WTC11 (cell line): ENCODE data around the gene SPINK2. TPM values are rescaled to one million over a fixed set of nuclear protein-coding genes. Genes with fewer than 3 reads are reported as not detected.

Source experiments
- ATAC-seq: fragments of 200-7000 bp; cut with Tn5 transposase; 2 replicates; pipeline ENCODE4 v1.10.0; 2021; ENCODE audit warnings: mild to moderate bottlenecking, moderate library complexity
- CTCF ChIA-PET: fragments of 300-600 bp; sonication (Branson Sonifier 250); formaldehyde crosslinking; loops from one replicate; lab custom pipeline; 2021; ENCODE audit warnings: antibody characterized with exemption; lab: Charles Lee
- POLR2A ChIA-PET: fragments of 350-600 bp; sonication (Branson Sonifier 250); formaldehyde crosslinking; loops from one replicate; lab custom pipeline; 2021; ENCODE audit warnings: antibody characterized with exemption; lab: Charles Lee
- DNase-seq: peaks from one replicate; pipeline ENCODE4 v3.0.0; 2021; ENCODE audit warnings: low spot score
- H3K27ac Mint-ChIP-seq: 2 replicates; pipeline ENCODE4 v1.8.0; 2021; ENCODE audit warnings: mixed read lengths
- H3K27me3 Mint-ChIP-seq: 2 replicates; pipeline ENCODE4 v1.8.0; 2021; ENCODE audit warnings: low read depth, mild to moderate bottlenecking, moderate library complexity, mixed read lengths
- H3K36me3 Mint-ChIP-seq: 2 replicates; pipeline ENCODE4 v1.8.0; 2021; ENCODE audit warnings: mixed read lengths
- H3K4me1 Mint-ChIP-seq: 2 replicates; pipeline ENCODE4 v1.8.0; 2022; ENCODE audit warnings: mixed read lengths
- H3K4me3 Mint-ChIP-seq: 2 replicates; pipeline ENCODE4 v1.8.0; 2021; ENCODE audit warnings: mild to moderate bottlenecking, moderate library complexity, mixed read lengths
- H3K9me3 Mint-ChIP-seq: 2 replicates; pipeline ENCODE4 v1.8.0; 2021; ENCODE audit warnings: mixed read lengths
- AR ChIP-seq: fragments of 250-450 bp; sonication (Bioruptor Pico); IDR thresholded peaks from 2 replicates; pipeline ENCODE4 v1.9.0; 2021; ENCODE audit warnings: mild to moderate bottlenecking
- ARID4B ChIP-seq: sonication (generic); formaldehyde crosslinking; IDR thresholded peaks from 2 replicates; pipeline ENCODE4 v1.8.0; 2023; ENCODE audit warnings: missing genetic modification reagents, mild to moderate bottlenecking, borderline replicate concordance
- CREM ChIP-seq: sonication (generic); formaldehyde crosslinking; IDR thresholded peaks from 2 replicates; pipeline ENCODE4 v1.8.1; 2022; ENCODE audit warnings: mild to moderate bottlenecking, missing genetic modification reagents, moderate library complexity
- E2F5 ChIP-seq: sonication (generic); formaldehyde crosslinking; IDR thresholded peaks from 2 replicates; pipeline ENCODE4 v1.8.1; 2022; ENCODE audit warnings: mild to moderate bottlenecking, moderate library complexity, missing genetic modification reagents
- ETV6 ChIP-seq: sonication (generic); formaldehyde crosslinking; IDR thresholded peaks from 2 replicates; pipeline ENCODE4 v1.8.1; 2022; ENCODE audit warnings: mild to moderate bottlenecking, missing genetic modification reagents
- FOXJ3 ChIP-seq: sonication (generic); formaldehyde crosslinking; IDR thresholded peaks from 2 replicates; pipeline ENCODE4 v1.9.0; 2021; ENCODE audit warnings: missing genetic modification reagents, mild to moderate bottlenecking, borderline replicate concordance
- FOXP1 ChIP-seq: sonication (generic); formaldehyde crosslinking; IDR thresholded peaks from 2 replicates; pipeline ENCODE4 v1.8.0; 2022; ENCODE audit warnings: missing genetic modification reagents, mild to moderate bottlenecking, moderate library complexity, borderline replicate concordance
- FOXP4 ChIP-seq: sonication (generic); formaldehyde crosslinking; IDR thresholded peaks from 2 replicates; pipeline ENCODE4 v1.8.0; 2022; ENCODE audit warnings: mild to moderate bottlenecking, missing genetic modification reagents
- GABPB1 ChIP-seq: sonication (generic); formaldehyde crosslinking; IDR thresholded peaks from 2 replicates; pipeline ENCODE4 v1.8.1; 2023; ENCODE audit warnings: mild to moderate bottlenecking, missing genetic modification reagents
- IRF1 ChIP-seq: sonication (generic); formaldehyde crosslinking; IDR thresholded peaks from 2 replicates; pipeline ENCODE4 v1.8.0; 2023; ENCODE audit warnings: missing genetic modification reagents
- IRF2 ChIP-seq: sonication (generic); formaldehyde crosslinking; IDR thresholded peaks from 2 replicates; pipeline ENCODE4 v1.8.0; 2022; ENCODE audit warnings: low read depth, missing genetic modification reagents, borderline replicate concordance
- NFATC4 ChIP-seq: fragments of 250-450 bp; sonication (Bioruptor Pico); IDR thresholded peaks from 2 replicates; pipeline ENCODE4 v1.9.0; 2021; ENCODE audit warnings: mild to moderate bottlenecking
- PRRX2 ChIP-seq: fragments of 250-450 bp; sonication (Bioruptor Pico); IDR thresholded peaks from 2 replicates; pipeline ENCODE4 v1.8.0; 2021; ENCODE audit warnings: mild to moderate bottlenecking
- SP1 ChIP-seq: sonication (generic); formaldehyde crosslinking; conservative IDR thresholded peaks from 2 replicates; pipeline ENCODE4 v1.8.1; 2022; ENCODE audit warnings: missing genetic modification reagents
- TCF7 ChIP-seq: sonication (generic); formaldehyde crosslinking; IDR thresholded peaks from 2 replicates; pipeline ENCODE4 v1.8.0; 2022; ENCODE audit warnings: mild to moderate bottlenecking, low read depth, missing genetic modification reagents, moderate library complexity
- TP53 ChIP-seq: sonication (generic); formaldehyde crosslinking; IDR thresholded peaks from 2 replicates; pipeline ENCODE4 v1.8.1; 2023; ENCODE audit warnings: mild to moderate bottlenecking, missing genetic modification reagents
- ZBTB43 ChIP-seq: sonication (generic); formaldehyde crosslinking; IDR thresholded peaks from 2 replicates; pipeline ENCODE4 v1.8.1; 2023; ENCODE audit warnings: mild to moderate bottlenecking, missing genetic modification reagents
- ZNF232 ChIP-seq: sonication (generic); formaldehyde crosslinking; IDR thresholded peaks from 2 replicates; pipeline ENCODE4 v1.8.0; 2022; ENCODE audit warnings: mild to moderate bottlenecking, missing genetic modification reagents
- ZNF317 ChIP-seq: sonication (generic); formaldehyde crosslinking; IDR thresholded peaks from 2 replicates; pipeline ENCODE4 v1.8.1; 2023; ENCODE audit warnings: low read depth, mild to moderate bottlenecking, moderate library complexity, missing genetic modification reagents, borderline replicate concordance
- ZNF396 ChIP-seq: fragments of 250-450 bp; sonication (Bioruptor Pico); IDR thresholded peaks from 2 replicates; pipeline ENCODE4 v1.8.0; 2021; ENCODE audit warnings: mild to moderate bottlenecking, moderate library complexity, borderline replicate concordance
- ZNF425 ChIP-seq: fragments of 250-450 bp; sonication (Bioruptor Pico); conservative IDR thresholded peaks from 2 replicates; pipeline ENCODE4 v1.9.0; 2021; ENCODE audit warnings: mild to moderate bottlenecking
- ZSCAN18 ChIP-seq: fragments of 250-450 bp; sonication (Bioruptor Pico); IDR thresholded peaks from 2 replicates; pipeline ENCODE4 v2.1.2; 2022; ENCODE audit warnings: mild to moderate bottlenecking, moderate library complexity
- total RNA-seq: library from RNA; stranded (reverse); gene quantifications from 3 replicates; pipeline ENCODE4 v1.2.3, GENCODE V29; 2021

The SPINK2 gene
- total RNA-seq, 1 experiment from 2014 or later: 0.92 TPM

GRCh38 chr4:56767567-56767966, 53.9 kb downstream of the SPINK2 start (continued):
- no peak for TF ChIP-seq ZNF425 (CRISPR knock-in tag)
- no peak for TF ChIP-seq ZNF317 (CRISPR knock-in tag)
- TF ChIP-seq TCF7 (CRISPR knock-in tag): no peak
- TF ChIP-seq PRRX2 (CRISPR knock-in tag): no peak
- TF ChIP-seq FOXJ3 (CRISPR knock-in tag): no peak
- no peak for TF ChIP-seq FOXP1
- no peak for TF ChIP-seq IRF1 (CRISPR knock-in tag)
- no peak for TF ChIP-seq NFATC4 (CRISPR knock-in tag)
- TF ChIP-seq SP1 (CRISPR knock-in tag): no peak
- TF ChIP-seq GABPB1 (CRISPR knock-in tag): no peak

- H3K4me1 Mint-ChIP-seq: peaks cover 21% of the 10 kb centered on the region
- H3K9me3 Mint-ChIP-seq: no peaks in the 10 kb centered on the region
- H3K27me3 Mint-ChIP-seq: no peaks in the 10 kb centered on the region
- no peak for DNase-seq
- H3K4me3 Mint-ChIP-seq: no peak overlapping the region
- peak; percentile 42 for ATAC-seq
- ChIA-PET POLR2A (no interaction called here), CTCF (no interaction called here)
- H3K36me3 Mint-ChIP-seq: no peaks in the 10 kb centered on the region
- H3K27ac Mint-ChIP-seq: no peak overlapping the region
- no peak for TF ChIP-seq ZSCAN18 (CRISPR knock-in tag)
- no peak for TF ChIP-seq ZNF396 (CRISPR knock-in tag)
- TF ChIP-seq AR (CRISPR knock-in tag): no peak
- TF ChIP-seq IRF2: no peak
- TF ChIP-seq FOXP4 (CRISPR knock-in tag): no peak
- TF ChIP-seq CREM (CRISPR knock-in tag): no peak
- no peak for TF ChIP-seq ZNF232 (CRISPR knock-in tag)
- no peak for TF ChIP-seq E2F5 (CRISPR knock-in tag)
- TF ChIP-seq ARID4B (CRISPR knock-in tag): no peak
- TF ChIP-seq TP53: no peak
- TF ChIP-seq ETV6 (CRISPR knock-in tag): no peak
- TF ChIP-seq ZBTB43: no peak
Measured at GRCh38 chr4:56764775-56765174, 56.7 kb downstream of the SPINK2 start.
